HFF-Myc (cell line): ENCODE data around the gene MPP7.

Experiments
- DNase-seq: peaks from one replicate; pipeline ENCODE4 v3.0.0-alpha.2; 2011; ENCODE audit warnings: low read depth; ENCODE audit errors: extremely low read depth
- H3K4me3 ChIP-seq: replicated peaks from 2 replicates; pipeline ENCODE4 v1.5.1; 2011; ENCODE audit warnings: low read depth, mild to moderate bottlenecking, control low read depth, low read length
- TF ChIP-seq, protein P1 (sequence below): IDR thresholded peaks from 2 replicates; pipeline ENCODE4 v1.5.1; 2012; ENCODE audit warnings: mild to moderate bottlenecking, low read depth, low read length, control low read depth; ENCODE audit errors: missing control alignments

MPP7 gene

DNA sequence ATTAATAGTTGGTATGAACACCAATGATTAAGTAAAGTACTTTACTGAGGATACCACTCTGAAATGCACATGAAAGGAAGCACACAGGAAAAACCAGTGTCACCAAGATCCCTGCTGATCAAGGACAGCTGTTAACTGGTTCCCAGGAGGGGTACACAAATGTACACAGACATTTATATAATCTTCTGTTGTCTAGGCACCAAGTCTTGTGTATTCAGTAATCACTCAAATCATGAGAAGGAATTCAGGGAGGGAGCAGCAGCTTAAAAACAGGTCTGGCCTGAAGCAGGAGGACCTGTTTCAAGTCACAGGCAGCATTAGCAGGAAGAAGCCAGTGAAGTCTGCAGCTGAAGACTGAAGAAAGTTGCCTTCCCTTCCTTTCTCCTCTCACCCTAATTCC lies 18.7 kb downstream of the MPP7 start:
- TF ChIP-seq, protein P1, sequence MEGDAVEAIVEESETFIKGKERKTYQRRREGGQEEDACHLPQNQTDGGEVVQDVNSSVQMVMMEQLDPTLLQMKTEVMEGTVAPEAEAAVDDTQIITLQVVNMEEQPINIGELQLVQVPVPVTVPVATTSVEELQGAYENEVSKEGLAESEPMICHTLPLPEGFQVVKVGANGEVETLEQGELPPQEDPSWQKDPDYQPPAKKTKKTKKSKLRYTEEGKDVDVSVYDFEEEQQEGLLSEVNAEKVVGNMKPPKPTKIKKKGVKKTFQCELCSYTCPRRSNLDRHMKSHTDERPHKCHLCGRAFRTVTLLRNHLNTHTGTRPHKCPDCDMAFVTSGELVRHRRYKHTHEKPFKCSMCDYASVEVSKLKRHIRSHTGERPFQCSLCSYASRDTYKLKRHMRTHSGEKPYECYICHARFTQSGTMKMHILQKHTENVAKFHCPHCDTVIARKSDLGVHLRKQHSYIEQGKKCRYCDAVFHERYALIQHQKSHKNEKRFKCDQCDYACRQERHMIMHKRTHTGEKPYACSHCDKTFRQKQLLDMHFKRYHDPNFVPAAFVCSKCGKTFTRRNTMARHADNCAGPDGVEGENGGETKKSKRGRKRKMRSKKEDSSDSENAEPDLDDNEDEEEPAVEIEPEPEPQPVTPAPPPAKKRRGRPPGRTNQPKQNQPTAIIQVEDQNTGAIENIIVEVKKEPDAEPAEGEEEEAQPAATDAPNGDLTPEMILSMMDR, result no peak
- no peak for DNase-seq
- no peak overlapping the region for H3K4me3 ChIP-seq

DNA sequence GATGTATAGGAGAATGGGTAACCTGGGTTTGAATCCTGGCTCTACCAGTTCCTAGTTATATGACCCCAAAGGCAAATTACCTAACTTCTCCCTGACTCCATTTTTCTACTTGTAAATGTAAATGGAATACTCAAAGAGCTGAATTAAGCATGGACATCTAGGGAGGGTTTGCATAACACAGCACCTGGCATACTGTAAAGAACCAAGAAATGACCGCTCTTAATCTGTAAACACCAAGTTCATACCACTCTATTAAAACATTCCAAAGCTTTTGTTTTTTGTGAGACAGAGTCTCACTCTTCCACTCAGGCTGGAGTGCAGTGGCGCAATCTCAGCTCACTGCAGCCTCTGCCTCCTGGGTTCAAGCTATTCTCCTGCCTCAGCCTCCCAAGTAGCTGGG lies 19.6 kb downstream of the MPP7 start:
- TF ChIP-seq, protein P1, result no peak
- DNase-seq, result no peak
- no peak overlapping the region for H3K4me3 ChIP-seq

DNA sequence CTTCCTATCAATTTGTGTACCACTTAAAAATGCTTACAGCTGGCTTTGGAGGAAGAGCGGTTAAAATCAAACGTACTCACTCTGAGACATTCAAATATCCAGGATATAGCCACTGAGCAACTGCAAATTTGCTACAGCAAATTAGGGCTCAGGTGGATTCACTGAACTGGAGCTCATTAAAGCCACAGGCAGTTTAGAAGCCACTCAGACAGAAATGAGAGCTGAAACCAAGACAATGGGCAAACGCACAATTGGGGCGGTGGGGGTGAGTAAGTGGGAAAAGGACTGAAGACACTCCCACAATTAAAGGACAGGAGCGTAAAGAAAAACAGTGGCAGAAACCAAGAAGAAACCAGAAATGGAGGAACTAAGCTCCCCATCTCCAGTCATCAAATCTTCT lies 20.5 kb downstream of the MPP7 start:
- no peak overlapping the region for H3K4me3 ChIP-seq
- TF ChIP-seq, protein P1, result no peak
- DNase-seq, result no peak

DNA sequence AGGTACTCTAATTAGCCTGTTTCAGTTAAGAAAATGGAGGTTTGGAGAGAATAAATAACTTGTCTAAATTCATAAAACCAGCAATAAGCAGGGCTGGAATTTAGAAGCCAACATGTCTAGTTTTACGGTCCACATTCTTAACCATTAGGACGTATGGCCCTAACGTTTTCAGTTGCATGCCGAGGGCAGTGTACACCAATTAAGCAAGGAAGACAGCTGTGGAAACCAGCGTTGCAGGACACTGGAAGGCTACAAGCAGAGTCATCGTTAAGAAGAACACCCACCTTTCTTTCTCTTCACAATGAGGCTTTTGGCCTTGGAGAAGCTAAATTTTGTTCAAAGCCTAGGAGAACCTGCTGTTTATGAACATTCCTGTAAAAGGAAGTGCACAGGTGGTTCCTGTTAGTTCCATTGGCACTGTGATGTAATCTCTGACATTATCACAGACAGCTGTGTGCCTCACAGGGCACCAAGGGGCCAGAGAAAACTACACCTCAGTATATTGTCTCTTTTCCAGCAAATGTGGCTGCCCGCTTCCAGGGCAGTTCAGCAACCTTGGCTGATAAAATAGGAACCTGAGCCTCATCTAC lies 21.0 kb downstream of the MPP7 start:
- no peak for DNase-seq
- no peak overlapping the region for H3K4me3 ChIP-seq
- TF ChIP-seq, protein P1, result no peak

DNA sequence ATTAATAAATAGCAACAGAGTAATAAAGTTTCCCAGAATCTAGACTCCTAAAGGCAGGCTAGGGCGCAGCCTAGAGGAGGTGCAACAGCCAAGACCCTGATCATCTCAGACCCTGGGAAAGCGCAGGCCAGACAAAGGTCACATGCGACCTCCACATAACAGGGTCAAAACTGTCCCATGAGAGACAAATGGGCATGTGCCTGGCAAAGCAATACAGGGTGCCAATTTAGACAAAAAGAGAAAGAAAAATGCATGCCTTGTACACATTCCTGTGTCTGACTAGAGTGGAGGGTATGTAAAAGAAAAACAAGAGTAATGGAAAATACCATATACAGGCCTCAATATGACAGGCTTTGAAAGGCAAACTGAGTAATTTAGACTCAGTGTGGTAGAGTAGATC lies 22.2 kb downstream of the MPP7 start:
- no peak for DNase-seq
- TF ChIP-seq, protein P1, result no peak
- no peak overlapping the region for H3K4me3 ChIP-seq

DNA sequence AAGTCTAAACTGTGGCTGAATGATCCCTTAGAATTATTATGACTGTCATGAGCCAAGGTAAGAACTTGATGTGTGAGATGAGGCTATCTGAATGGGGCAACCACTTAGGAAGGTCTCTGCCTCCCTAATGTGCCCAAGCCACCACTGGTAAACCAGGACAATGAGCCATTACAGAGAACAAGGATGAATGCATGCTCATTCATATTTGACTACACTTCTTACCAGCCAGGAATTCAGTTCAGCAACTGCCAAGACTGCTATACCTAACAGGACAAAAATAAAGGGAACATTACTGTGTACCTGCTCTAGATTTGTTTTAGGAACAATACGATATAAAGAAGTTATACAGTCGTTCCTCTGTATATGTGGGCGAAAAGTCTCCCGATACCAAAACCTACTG lies 23.0 kb downstream of the MPP7 start:
- no peak overlapping the region for H3K4me3 ChIP-seq
- TF ChIP-seq, protein P1, result no peak
- DNase-seq, result no peak

DNA sequence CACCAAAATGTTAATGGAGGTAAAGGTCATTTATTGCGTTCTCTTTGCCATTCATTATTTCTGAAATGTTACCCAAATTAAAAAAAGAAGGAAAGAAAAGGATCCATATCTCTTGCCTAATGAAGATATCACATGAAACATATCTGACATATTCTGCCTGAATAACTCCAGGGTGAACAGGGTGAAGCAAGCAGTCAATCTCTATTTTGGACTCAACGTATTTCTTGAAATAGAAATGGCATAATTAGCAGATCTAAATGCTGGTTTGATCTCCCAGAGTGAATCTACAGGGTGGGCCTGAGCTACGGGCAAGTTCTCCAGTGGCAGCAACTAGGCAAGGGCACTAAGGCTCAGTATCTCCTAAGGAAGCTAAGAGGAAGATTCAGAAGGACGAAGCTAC lies 24.0 kb downstream of the MPP7 start:
- TF ChIP-seq, protein P1, result no peak
- DNase-seq, result no peak
- no peak overlapping the region for H3K4me3 ChIP-seq
